HG03097 (cell line): ENCODE results near the gene MAVS.
"Not testable (repeated sequence)": the region's sequence is repeated elsewhere in the genome, so short reads cannot be mapped to it uniquely, and the experiment has no call there.

Experiments
- ATAC-seq: cut with Tn5 transposase; IDR thresholded peaks from one replicate; pipeline ENCODE4 v1.9.1; 2021; ENCODE audit not compliant: unreplicated experiment, low FRiP score

Gene MAVS

GRCh38 chr20:3814928-3815495 lies 31.6 kb upstream of the MAVS start:
- ATAC-seq, result no peak

- ATAC-seq, result no peak
These were observed 30.8 kb upstream of the MAVS start for GRCh38 chr20:3815703-3816315.

- ATAC-seq, result no peak
These were observed 28.2 kb upstream of the MAVS start for GRCh38 chr20:3818155-3819151.

- ATAC-seq, result no peak
These were observed 27.1 kb upstream of the MAVS start for GRCh38 chr20:3819411-3820047.

GRCh38 chr20:3820048-3820900 lies 26.4 kb upstream of the MAVS start, which contains the start of gene AP5S1:
AP5S1 (plus strand) TSS chr20:3820547; CDS start chr20:3822118, 1,571 bp downstream.
- ATAC-seq, result peak; percentile 71

GRCh38 chr20:3820901-3821727 lies 25.5 kb upstream of the MAVS start:
- ATAC-seq, result no peak

- no peak for ATAC-seq
These were observed 24.6 kb upstream of the MAVS start for GRCh38 chr20:3821996-3822395.

GRCh38 chr20:3823881-3824280 lies 22.8 kb upstream of the MAVS start:
- ATAC-seq, result no peak

- no peak for ATAC-seq
These were observed 21.1 kb upstream of the MAVS start for GRCh38 chr20:3825526-3825925.

- ATAC-seq, result no peak
These were observed 20.2 kb upstream of the MAVS start for GRCh38 chr20:3826420-3826819.

GRCh38 chr20:3828798-3829197 lies 17.8 kb upstream of the MAVS start:
- no peak for ATAC-seq

GRCh38 chr20:3829891-3830290 lies 16.7 kb upstream of the MAVS start:
- ATAC-seq, result not testable (repeated sequence)

- no peak for ATAC-seq
These were observed 10.5 kb upstream of the MAVS start for GRCh38 chr20:3836132-3836531.

GRCh38 chr20:3839328-3839727 lies 7.3 kb upstream of the MAVS start:
- ATAC-seq, result no peak

- not testable (repeated sequence) for ATAC-seq
These were observed 6.4 kb upstream of the MAVS start for GRCh38 chr20:3840201-3840600.

- ATAC-seq, result no peak
These were observed 4.2 kb upstream of the MAVS start for GRCh38 chr20:3842348-3842930.

GRCh38 chr20:3843490-3843889 lies 3.1 kb upstream of the MAVS start:
- no peak for ATAC-seq

- ATAC-seq, result not testable (repeated sequence)
These were observed 2.5 kb upstream of the MAVS start for GRCh38 chr20:3843990-3844619.
